Activated CD8-positive, alpha-beta memory T cell treated with anti-CD3 and anti-CD28 coated beads, Interleukin-2, amount 50 U/mL, for 1 hour (primary cell): ENCODE measurements around the gene SELENOP.

Experiments
- DNase-seq: peaks from one replicate; pipeline ENCODE4 v3.0.0-alpha.2; 2020; ENCODE audit errors: extremely low read depth

SELENOP gene

GRCh38 chr5:42798284-42799240 is 13.1 kb downstream of the SELENOP start:
- no peak for DNase-seq

- DNase-seq = no peak
These were observed 20.5 kb downstream of the SELENOP start for GRCh38 chr5:42791151-42791550.

- no peak for DNase-seq
These were observed 23.8 kb downstream of the SELENOP start for GRCh38 chr5:42787845-42788244.

GRCh38 chr5:42787073-42787472 is 24.6 kb downstream of the SELENOP start:
- no peak for DNase-seq

GRCh38 chr5:42785756-42786155 is 25.9 kb downstream of the SELENOP start:
- DNase-seq = no peak

GRCh38 chr5:42784132-42784531 is 27.6 kb downstream of the SELENOP start:
- DNase-seq = no peak

GRCh38 chr5:42781584-42781983 is 30.1 kb downstream of the SELENOP start:
- DNase-seq = no peak

- DNase-seq = no peak
These were observed 32.6 kb downstream of the SELENOP start for GRCh38 chr5:42779083-42779482.

- no peak for DNase-seq
These were observed 39.3 kb downstream of the SELENOP start for GRCh38 chr5:42772265-42772993.

GRCh38 chr5:42770003-42770402 is 41.7 kb downstream of the SELENOP start:
- DNase-seq = no peak

GRCh38 chr5:42768106-42768504 is 43.6 kb downstream of the SELENOP start:
- DNase-seq = no peak

GRCh38 chr5:42767491-42768105 is 44.1 kb downstream of the SELENOP start:
- no peak for DNase-seq

- DNase-seq = no peak
These were observed 49.9 kb downstream of the SELENOP start for GRCh38 chr5:42761791-42762190.

GRCh38 chr5:42760426-42760825 is 51.3 kb downstream of the SELENOP start:
- DNase-seq = no peak

- DNase-seq = no peak
These were observed 52.2 kb downstream of the SELENOP start for GRCh38 chr5:42759456-42759855.

GRCh38 chr5:42756606-42757601 is 54.8 kb downstream of the SELENOP start, which contains the start of gene CCDC152:
TSS of gene CCDC152 (plus strand) at chr5:42756818. CDS start at chr5:42759122, 2,304 bp downstream.
- peak; percentile 17 for DNase-seq

GRCh38 chr5:42753099-42753498 is 58.6 kb downstream of the SELENOP start:
- no peak for DNase-seq

GRCh38 chr5:42751044-42751443 is 60.6 kb downstream of the SELENOP start:
- no peak for DNase-seq

GRCh38 chr5:42750507-42750906 is 61.2 kb downstream of the SELENOP start:
- DNase-seq = no peak
